Adrenal gland (tissue), 12 donors: ENCODE measurements around the gene YPEL5. TPM values are rescaled to one million over a fixed set of nuclear protein-coding genes. Genes with fewer than 3 reads are reported as not detected.
A peak's percentile ranks its signal among the peaks of the same experiment; 100 is the strongest.

ENCODE experiments used
- DNase-seq, 7 donors: peaks; one replicate each; pipeline ENCODE4 v3.0.0-alpha.2; 2019 to 2020
- H3K27ac ChIP-seq, 5 donors: fragments of 200-600 bp; sonication (generic) in 4 of 5; 1 replicate in 3 of 5; 2 replicates in 2 of 5; pipeline versions ENCODE4 v1.5.1 to v1.8.0; 2016 to 2020; ENCODE audit warnings: mild to moderate bottlenecking in 1 of 5
- H3K27me3 ChIP-seq: fragments of 200-600 bp; 2 replicates; pipeline ENCODE4 v1.8.0; 2021
- H3K36me3 ChIP-seq, 2 donors: fragments of 200-600 bp; replicated peaks in 1 of 2; 1 replicate in 1 of 2; 2 replicates in 1 of 2; pipeline versions ENCODE4 v1.5.1 to v1.8.0; 2018 to 2022
- H3K4me1 ChIP-seq, 2 donors: fragments of 200-600 bp; replicated peaks in 1 of 2; 1 replicate in 1 of 2; 2 replicates in 1 of 2; pipeline versions ENCODE4 v1.5.1 to v1.8.0; 2018 to 2021
- H3K4me3 ChIP-seq, 4 donors: fragments of 200-600 bp; sonication (generic) in 3 of 4; one replicate each; pipeline ENCODE4 v1.5.1; 2016 to 2018
- H3K9me3 ChIP-seq, 3 donors: fragments of 200-600 bp; sonication (generic) in 1 of 3; replicated peaks in 1 of 3; 1 replicate in 2 of 3; 2 replicates in 1 of 3; pipeline versions ENCODE4 v1.5.1 to v1.8.0; 2016 to 2021
- CTCF ChIP-seq, 6 experiments: fragments of 450-650 bp in 4 of 6; fragments of 200-600 bp in 2 of 6; sonication (generic) in 1 of 6; IDR thresholded peaks; 1 replicate in 5 of 6; 2 replicates in 1 of 6; pipeline versions ENCODE4 v1.5.1 to v1.8.0; 2016 to 2021; ENCODE audit warnings: antibody characterized with exemption in 6 of 6, mild to moderate bottlenecking in 2 of 6, moderate library complexity in 1 of 6
- POLR2A ChIP-seq, 2 donors: fragments of 450-650 bp; IDR thresholded peaks; one replicate each; pipeline ENCODE4 v1.6.1; 2017; ENCODE audit warnings: antibody characterized with exemption in 2 of 2, mild to moderate bottlenecking in 2 of 2, moderate library complexity in 1 of 2
- WGBS, 4 donors: extraction: QIAGEN DNeasy Blood & Tissue Kit in 2 of 4; methylation state at CpG; one replicate each; pipeline versions ENCODE4 v1.1.5 to v1.1.7; 2013 to 2017; 5-methylcytosine and 5-hydroxymethylcytosine counted together
- intact Hi-C, 2 donors: fragments of 100-400 bp; cut with DNase I; formaldehyde crosslinking; loops; one replicate each; pipeline versions ENCODE4 v1.14.1 to v1.15.0; 2022 to 2023
- polyA plus RNA-seq, 3 donors: library from polyadenylated mRNA; stranded (reverse); fragments of 200-250 nt in 2 of 3; fragments of 350-450 nt in 1 of 3; fragmentation: Illumina TruSeq in 1 of 3; extraction: RNeasy Lipid Tissue Mini Kit (QIAGEN cat#74804) in 1 of 3; gene quantifications; one replicate each; pipeline ENCODE4 v1.2.3, GENCODE V29; 2013 to 2014
- total RNA-seq, 9 donors: library from RNA; depleted of rRNA in 4 of 9; stranded (reverse); fragments of >200 nt in 4 of 9; fragments of 120-200 nt in 1 of 9; fragmentation: NEBNext Ultra II Directional in 1 of 9; extraction: Animal tissue kit (Norgen Biotek cat#: 25700) in 1 of 9; gene quantifications; one replicate each; pipeline versions ENCODE4 v1.1.0 to v1.2.4, GENCODE V29; 2013 to 2023
- donor health status: healthy with polysubstance abuse.
- donor health status: Bipolar disorder and iron deficiency.
- donor health status: DM: yes; HTN: yes; CAD: no.
- donor health status: DM: no; HTN: no; CAD: no.
- donor health status: DM: no; HTN: no; CAD: no.
- donor health status: DM: yes; HTN: yes; CAD: no.

The YPEL5 gene
- total and polyA plus RNA-seq, 12 donors: 58.5 to 135 (median 84.2) TPM

DNA sequence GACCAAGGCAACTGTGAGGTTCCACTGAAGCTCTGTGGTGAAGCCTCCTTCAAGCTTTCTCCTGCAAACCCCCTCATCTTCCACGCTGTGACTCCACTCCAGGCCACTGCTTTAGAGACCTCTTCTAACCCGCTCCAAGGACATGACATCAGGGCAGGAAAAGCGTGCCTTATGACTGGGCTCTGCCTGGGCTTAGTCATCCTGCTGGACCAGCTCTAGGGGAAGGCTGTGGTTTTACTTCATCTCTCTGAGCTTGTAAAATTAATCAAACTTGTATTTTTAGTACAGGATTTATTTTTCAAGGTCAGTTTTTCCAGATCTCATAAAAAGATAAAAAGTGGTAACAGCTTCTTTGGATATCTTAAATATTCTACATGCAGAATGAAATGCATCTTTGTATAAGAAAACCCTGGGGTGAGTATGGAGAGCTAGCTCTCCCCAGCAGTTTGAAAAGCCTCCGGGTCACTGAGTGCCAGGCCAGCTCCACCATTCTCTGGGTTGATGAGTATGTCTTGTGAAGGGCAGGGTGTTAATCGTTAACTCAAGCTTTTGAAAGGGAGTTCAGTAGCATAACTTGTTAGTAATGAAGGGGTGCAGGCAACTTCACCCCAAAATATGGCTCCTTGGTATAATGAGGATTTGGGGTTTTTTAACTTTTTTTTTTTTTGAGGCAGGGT lies 33.1 kb upstream of the YPEL5 start:
- intact Hi-C loops: loop anchor here in 1 of 2 donors (2.0 kb wide), 1 partner anchor 23 kb away; no protein-coding TSS in a partner anchor
- peak; percentile 62 to 84 (median 74) for DNase-seq
- no peaks in the 10 kb centered on the region for H3K27me3 ChIP-seq
- 33 to 48% (median 43%) methylated on average over 5 of the region's 5 CpGs for WGBS, 4 donors
- H3K4me1 ChIP-seq: peaks cover 0 to 4% of the 10 kb centered on the region in 2 donors
- no peaks in the 10 kb centered on the region for H3K9me3 ChIP-seq
- no peak overlapping the region for H3K4me3 ChIP-seq
- peak overlapping the region in 3 of 5 donors; percentile 57 to 78 (median 70) for H3K27ac ChIP-seq
- no peaks in the 10 kb centered on the region for H3K36me3 ChIP-seq
- TF ChIP-seq POLR2A (IDR thresholded peaks at IDR 0.05) (no peak), CTCF (IDR thresholded peaks at IDR 0.05) (no peak)

GRCh38 chr2:30115141-30115980 lies 31.4 kb upstream of the YPEL5 start:
- H3K4me3 ChIP-seq: no peak overlapping the region
- no peaks in the 10 kb centered on the region for H3K27me3 ChIP-seq
- 46 to 56% (median 49%) methylated on average over 19 of the region's 19 CpGs for WGBS, 4 donors
- peak; percentile 79 to 96 (median 90) for DNase-seq
- intact Hi-C loops: loop anchor here in 1 of 2 donors (2.0 kb wide), 1 partner anchor 25 kb away; no protein-coding TSS in a partner anchor
- H3K4me1 ChIP-seq: peaks cover 0 to 4% of the 10 kb centered on the region in 2 donors
- no peaks in the 10 kb centered on the region for H3K36me3 ChIP-seq
- H3K27ac ChIP-seq: no peak overlapping the region
- TF ChIP-seq POLR2A (IDR thresholded peaks at IDR 0.05) (no peak), CTCF (IDR thresholded peaks at IDR 0.05) (peak; percentile 89 to 97 (median 95))
- H3K9me3 ChIP-seq: no peaks in the 10 kb centered on the region

GRCh38 chr2:30115981-30116285 lies 30.9 kb upstream of the YPEL5 start:
- Histone ChIP-seq H3K4me1 (peaks cover 0 to 4% of the 10 kb centered on the region in 2 donors), H3K36me3 (no peaks in the 10 kb centered on the region), H3K4me3 (no peak overlapping the region), H3K27me3 (no peaks in the 10 kb centered on the region), H3K9me3 (no peaks in the 10 kb centered on the region), H3K27ac (no peak overlapping the region)
- intact Hi-C loops: loop anchor here in 1 of 2 donors (2.0 kb wide), 1 partner anchor 25 kb away; no protein-coding TSS in a partner anchor
- DNase-seq: no peak
- WGBS, 4 donors: 58 to 68% (median 61%) methylated on average over 5 of the region's 5 CpGs
- TF ChIP-seq POLR2A (IDR thresholded peaks at IDR 0.05) (no peak), CTCF (IDR thresholded peaks at IDR 0.05) (peak in 1 of 6 experiments; percentile 5)

DNA sequence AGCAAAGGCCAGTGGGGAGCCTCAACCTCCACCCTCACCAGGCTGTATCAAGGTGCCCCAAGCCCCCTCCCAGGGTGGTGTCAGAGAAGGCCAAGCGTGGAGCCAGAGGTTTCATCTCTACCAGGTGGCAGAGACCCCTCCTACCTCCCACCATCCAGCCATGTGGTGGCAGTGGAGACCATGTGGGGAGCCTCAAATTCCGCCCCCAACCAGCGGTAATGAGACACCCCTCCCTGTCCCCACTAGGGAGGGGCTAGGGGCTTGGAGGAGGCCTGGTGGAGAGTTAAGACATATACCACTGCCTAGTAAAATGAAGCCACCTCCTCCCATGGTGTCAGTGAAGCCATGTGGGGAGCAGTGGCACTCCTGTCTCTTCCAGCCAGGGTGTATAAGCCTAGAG lies 24.4 kb upstream of the YPEL5 start:
- no peak for DNase-seq
- no peak overlapping the region for H3K4me3 ChIP-seq
- H3K27ac ChIP-seq: no peak overlapping the region
- WGBS, 4 donors: 82 to 93% (median 83%) methylated on average over 2 to 3 of the region's 3 CpGs; no CpG with 5 or more reads in 1 of the 4 donors
- H3K36me3 ChIP-seq: no peaks in the 10 kb centered on the region
- H3K4me1 ChIP-seq: no peaks in the 10 kb centered on the region
- TF ChIP-seq POLR2A (IDR thresholded peaks at IDR 0.05) (no peak), CTCF (IDR thresholded peaks at IDR 0.05) (no peak)
- peaks cover 0 to 5% (median 0%) of the 10 kb centered on the region in 3 donors for H3K9me3 ChIP-seq
- intact Hi-C loops: loop anchor here in 1 of 2 donors (5.0 kb wide), 1 partner anchor 35 kb away; no protein-coding TSS in a partner anchor
- H3K27me3 ChIP-seq: no peaks in the 10 kb centered on the region
